Activated CD8-positive, alpha-beta T cell treated with anti-CD3 and anti-CD28 coated beads, Interleukin-2, amount 10 ng/mL, durations not matched to agents 7 days and 5 days (primary cell): ENCODE results near the gene MTA3. TPM values are rescaled to one million over a fixed set of nuclear protein-coding genes. Genes with fewer than 3 reads are reported as not detected.

Experiments used
- ATAC-seq: fragments of 150-1000 bp; cut with Tn5 transposase; one replicate; pipeline ENCODE4 v1.10.0; 2021; ENCODE audit warnings: moderate library complexity
- CTCF ChIA-PET: fragments of 350-600 bp; sonication (Branson Sonifier 250); formaldehyde crosslinking; loops from one replicate; lab custom pipeline; 2021; ENCODE audit warnings: antibody characterized with exemption; lab: Charles Lee
- POLR2A ChIA-PET: fragments of 350-600 bp; sonication (Branson Sonifier 250); formaldehyde crosslinking; loops from one replicate; lab custom pipeline; 2021; ENCODE audit warnings: antibody characterized with exemption; lab: Charles Lee
- DNase-seq: peaks from one replicate; pipeline ENCODE4 v3.0.0-alpha.2; 2020
- H3K27ac Mint-ChIP-seq: one replicate; pipeline ENCODE4 v1.8.0; 2021; ENCODE audit warnings: mild to moderate bottlenecking, mixed read lengths
- H3K27me3 Mint-ChIP-seq: one replicate; pipeline ENCODE4 v1.8.0; 2021; ENCODE audit warnings: low read depth, mixed read lengths
- H3K36me3 Mint-ChIP-seq: one replicate; pipeline ENCODE4 v1.8.0; 2021; ENCODE audit warnings: low read depth, mixed read lengths
- H3K4me1 Mint-ChIP-seq: one replicate; pipeline ENCODE4 v1.8.0; 2021; ENCODE audit warnings: low read depth, mixed read lengths
- H3K4me3 Mint-ChIP-seq: one replicate; pipeline ENCODE4 v1.8.0; 2021; ENCODE audit warnings: mild to moderate bottlenecking, mixed read lengths
- H3K9me3 Mint-ChIP-seq: one replicate; pipeline ENCODE4 v1.8.0; 2022; ENCODE audit warnings: mixed read lengths; ENCODE audit not compliant: insufficient read depth
- total RNA-seq, 2 experiments: library from RNA; stranded (reverse); gene quantifications; one replicate each; pipeline ENCODE4 v1.2.3, GENCODE V29; 2021

MTA3 gene
- total RNA-seq, 2 experiments from 2014 or later = 26.2 to 33.4 TPM

- peaks cover 9% of the 10 kb centered on the region for H3K36me3 Mint-ChIP-seq
- POLR2A ChIA-PET = no interaction called here
- ATAC-seq (no peak), DNase-seq (no peak)
- no peak overlapping the region for H3K27ac Mint-ChIP-seq
- no peaks in the 10 kb centered on the region for H3K4me1 Mint-ChIP-seq
- no peaks in the 10 kb centered on the region for H3K27me3 Mint-ChIP-seq
- no peak overlapping the region for H3K4me3 Mint-ChIP-seq
- no peaks in the 10 kb centered on the region for H3K9me3 Mint-ChIP-seq
- CTCF ChIA-PET = interaction anchor here (1.9 to 2.2 kb wide), 2 partner anchors 11 to 12 kb away, joined by 5 to 13 read pairs; no protein-coding TSS in a partner anchor
Measured at GRCh38 chr2:42675815-42676214, 107.4 kb downstream of the MTA3 start.

DNA sequence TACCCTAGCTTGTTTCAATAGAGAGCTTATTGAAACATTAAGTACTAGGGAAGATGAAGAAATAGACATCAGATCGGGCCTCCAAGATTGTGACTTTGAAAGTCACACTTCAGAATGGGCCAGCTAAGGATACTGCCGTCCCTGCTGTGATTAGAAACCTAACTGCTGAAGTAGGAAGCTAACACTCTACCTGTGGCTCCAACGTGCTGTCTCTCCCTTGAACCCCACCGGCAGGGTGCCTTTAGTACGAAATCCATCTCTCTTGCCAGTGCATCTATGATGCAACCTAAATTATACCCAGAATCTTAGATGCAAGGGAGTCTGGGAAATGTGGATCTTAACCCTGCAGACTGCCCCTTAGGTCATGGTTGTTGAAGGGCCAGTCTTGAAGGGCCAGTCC, 116.9 kb downstream of the MTA3 start:
- CTCF ChIA-PET = no interaction called here
- Mint-ChIP-seq H3K36me3 (peaks cover 11% of the 10 kb centered on the region), H3K9me3 (no peaks in the 10 kb centered on the region)

DNA sequence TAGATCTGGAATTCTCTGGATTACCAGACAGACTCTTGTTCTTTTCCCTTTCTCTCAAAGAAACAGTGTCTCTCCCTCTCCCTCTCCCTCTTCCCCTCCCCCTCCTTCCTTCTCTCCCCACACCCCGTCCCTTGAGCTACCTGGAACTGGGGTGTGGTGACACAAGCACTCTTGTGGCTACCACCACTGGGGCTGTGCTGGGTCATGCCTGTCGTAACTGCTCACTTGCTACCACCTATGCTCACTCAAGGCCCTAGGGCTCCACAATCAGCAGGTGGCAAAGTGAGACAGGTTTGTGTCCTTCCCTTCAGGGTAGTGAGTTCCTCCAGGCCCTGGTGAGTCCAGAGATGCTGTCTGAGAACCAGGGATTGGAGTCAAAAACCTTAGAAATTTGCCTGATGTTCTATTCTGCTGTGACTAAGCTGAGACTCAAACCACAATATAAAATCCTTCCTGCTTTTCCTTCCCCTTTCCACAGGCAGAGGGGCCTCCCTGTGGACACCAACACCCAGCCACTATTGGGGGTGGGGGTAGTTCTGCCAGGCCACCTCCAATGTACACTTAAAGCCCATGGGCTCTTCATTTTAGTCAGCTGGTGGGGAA, 124.7 kb downstream of the MTA3 start:
- Mint-ChIP-seq H3K27ac (peak overlapping the region; percentile 86), H3K36me3 (peaks cover 13% of the 10 kb centered on the region), H3K9me3 (peaks cover 3% of the 10 kb centered on the region), H3K4me3 (peak overlapping the region; percentile 36), H3K4me1 (peaks cover 23% of the 10 kb centered on the region), H3K27me3 (no peaks in the 10 kb centered on the region)
- ATAC-seq (peak; percentile 87), DNase-seq (peak; percentile 61)
- CTCF ChIA-PET = no interaction called here
- POLR2A ChIA-PET = no interaction called here

More for the DNA sequence above, 116.9 kb downstream of the MTA3 start:
- no peaks in the 10 kb centered on the region for H3K27me3 Mint-ChIP-seq
- no peak overlapping the region for H3K4me3 Mint-ChIP-seq
- H3K27ac Mint-ChIP-seq = no peak overlapping the region
- ATAC-seq (no peak), DNase-seq (no peak)
- POLR2A ChIA-PET = no interaction called here
- no peaks in the 10 kb centered on the region for H3K4me1 Mint-ChIP-seq

DNA sequence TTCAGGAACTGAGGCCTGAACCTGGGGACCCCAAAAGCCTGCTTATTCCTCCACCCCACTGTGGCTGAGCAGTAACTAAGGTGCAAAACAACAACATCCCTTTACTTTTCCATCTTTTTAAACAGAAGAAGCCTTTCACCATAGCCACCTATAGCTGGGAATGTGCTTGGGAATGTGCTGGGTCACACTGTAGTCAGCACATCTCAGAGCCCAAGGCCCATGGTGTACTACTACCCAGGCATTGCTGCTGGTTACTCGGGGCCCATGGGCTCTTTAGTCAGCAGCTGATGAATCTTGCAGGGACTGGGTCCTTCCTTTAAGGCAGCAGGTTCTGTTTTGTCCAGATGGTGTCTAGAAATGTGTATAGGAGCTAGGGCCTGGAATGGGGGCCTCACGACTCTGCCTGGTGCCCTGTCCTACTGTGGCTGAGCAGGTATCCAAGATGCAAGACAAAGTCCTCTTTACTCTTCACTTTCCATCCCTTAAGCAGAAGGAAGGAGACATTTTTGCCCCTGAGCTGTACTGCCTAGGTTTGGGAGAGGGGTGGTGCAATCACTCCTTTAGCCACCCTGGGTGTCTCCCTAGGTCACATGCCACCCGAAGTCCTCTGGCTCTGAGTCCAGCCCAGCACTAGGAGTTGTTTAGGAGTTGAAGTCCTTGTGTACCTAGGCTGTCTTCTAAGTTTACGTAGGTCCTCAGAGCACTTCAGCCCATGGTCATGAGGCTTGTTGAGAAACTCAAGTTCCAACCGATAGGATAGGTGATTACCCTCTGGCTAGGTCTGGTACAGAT, 125.5 kb downstream of the MTA3 start:
- no peak overlapping the region for H3K4me3 Mint-ChIP-seq

DNA sequence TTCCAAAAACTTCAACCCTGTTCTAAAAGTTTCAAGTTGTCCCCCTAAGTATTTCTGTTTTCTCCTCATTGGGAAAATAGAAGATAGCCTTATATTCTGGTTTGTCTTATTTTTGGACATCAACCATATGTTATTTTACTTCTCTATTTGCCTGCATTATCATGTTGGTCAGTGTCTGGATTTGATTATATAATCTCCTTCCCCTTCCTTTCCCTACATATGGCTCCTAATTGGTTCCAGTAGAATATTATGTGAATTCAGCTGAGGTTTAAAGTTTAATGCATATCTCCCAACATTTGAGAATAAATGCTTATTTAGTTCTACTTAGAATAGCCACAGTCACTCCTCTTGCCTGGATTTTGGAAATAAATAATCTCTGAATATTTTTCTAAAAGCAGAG, 128.6 kb downstream of the MTA3 start:
- ChIA-PET POLR2A (no interaction called here), CTCF (interaction anchor here (0.7 kb wide), 1 partner anchor 1121 kb away, joined by 3 read pairs; no protein-coding TSS in a partner anchor)
- no peaks in the 10 kb centered on the region for H3K9me3 Mint-ChIP-seq
- H3K4me3 Mint-ChIP-seq = no peak overlapping the region
- H3K4me1 Mint-ChIP-seq = peaks cover 20% of the 10 kb centered on the region
- no peak overlapping the region for H3K27ac Mint-ChIP-seq
- ATAC-seq (no peak), DNase-seq (no peak)
- no peaks in the 10 kb centered on the region for H3K27me3 Mint-ChIP-seq
- H3K36me3 Mint-ChIP-seq = peaks cover 7% of the 10 kb centered on the region

More for the DNA sequence above, 125.5 kb downstream of the MTA3 start:
- H3K27ac Mint-ChIP-seq = peak overlapping the region; percentile 86
- peaks cover 3% of the 10 kb centered on the region for H3K9me3 Mint-ChIP-seq
- peaks cover 23% of the 10 kb centered on the region for H3K4me1 Mint-ChIP-seq
- ATAC-seq (no peak), DNase-seq (no peak)
- H3K27me3 Mint-ChIP-seq = no peaks in the 10 kb centered on the region
- peaks cover 11% of the 10 kb centered on the region for H3K36me3 Mint-ChIP-seq
- ChIA-PET POLR2A (no interaction called here), CTCF (no interaction called here)

DNA sequence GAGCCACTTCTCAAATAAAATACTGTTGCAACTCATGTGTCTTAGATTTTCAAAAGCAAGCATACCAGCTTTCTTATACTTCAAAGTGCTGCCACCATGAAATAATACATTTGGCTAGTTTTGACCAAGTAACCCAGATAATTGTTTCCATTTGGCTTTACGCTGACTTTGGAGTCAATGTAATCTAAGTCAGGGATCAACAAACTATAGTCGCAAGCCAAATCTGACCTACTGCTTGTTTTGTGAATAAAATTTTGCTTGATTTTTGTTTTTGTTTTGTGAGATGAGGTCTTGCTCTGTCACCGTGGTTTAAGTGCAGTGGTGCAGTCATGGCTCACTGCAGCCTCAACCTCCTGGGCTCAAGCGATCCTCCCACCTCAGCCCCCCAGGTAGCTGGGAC, 130.5 kb downstream of the MTA3 start:
- no peaks in the 10 kb centered on the region for H3K27me3 Mint-ChIP-seq
- peaks cover 5% of the 10 kb centered on the region for H3K36me3 Mint-ChIP-seq
- ATAC-seq (no peak), DNase-seq (no peak)
- POLR2A ChIA-PET = no interaction called here
- CTCF ChIA-PET = interaction anchor here (0.9 to 1.1 kb wide), 2 partner anchors 25 to 36 kb away, joined by 3 to 4 read pairs; no protein-coding TSS in a partner anchor
- no peak overlapping the region for H3K27ac Mint-ChIP-seq
- no peaks in the 10 kb centered on the region for H3K9me3 Mint-ChIP-seq
- H3K4me1 Mint-ChIP-seq = peaks cover 5% of the 10 kb centered on the region
- H3K4me3 Mint-ChIP-seq = no peak overlapping the region

GRCh38 chr2:42706836-42707235, 138.4 kb downstream of the MTA3 start:
- POLR2A ChIA-PET = no interaction called here
- no peak overlapping the region for H3K4me3 Mint-ChIP-seq
- ATAC-seq (no peak), DNase-seq (no peak)
- no peaks in the 10 kb centered on the region for H3K9me3 Mint-ChIP-seq
- CTCF ChIA-PET = interaction anchor here (0.7 kb wide), 1 partner anchor 16 kb away, joined by 4 read pairs; no protein-coding TSS in a partner anchor
- no peaks in the 10 kb centered on the region for H3K4me1 Mint-ChIP-seq
- no peaks in the 10 kb centered on the region for H3K27me3 Mint-ChIP-seq
- no peak overlapping the region for H3K27ac Mint-ChIP-seq
- H3K36me3 Mint-ChIP-seq = peaks cover 12% of the 10 kb centered on the region

DNA sequence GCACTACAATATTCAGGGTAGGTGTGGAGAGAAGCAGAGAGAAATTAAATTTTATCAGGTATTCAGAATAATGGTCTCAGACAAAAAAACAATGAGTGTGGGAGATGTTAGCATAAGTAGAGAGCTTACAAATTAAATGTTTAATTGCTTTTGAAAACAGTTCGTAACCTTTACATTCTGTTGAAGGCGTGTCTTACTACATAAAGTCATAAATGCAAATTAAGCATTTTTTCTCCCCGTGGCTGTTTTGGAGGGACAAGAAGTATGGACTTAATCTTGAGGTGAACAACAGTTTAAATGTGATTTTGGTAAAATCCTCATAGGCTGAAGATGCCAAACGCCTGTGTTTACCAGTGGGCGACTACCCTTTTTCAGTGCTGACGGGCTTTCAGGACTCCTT, 139.7 kb downstream of the MTA3 start:
- H3K36me3 Mint-ChIP-seq = peaks cover 12% of the 10 kb centered on the region
- no peaks in the 10 kb centered on the region for H3K9me3 Mint-ChIP-seq
- no peak overlapping the region for H3K4me3 Mint-ChIP-seq
- ChIA-PET POLR2A (no interaction called here), CTCF (no interaction called here)
- no peak overlapping the region for H3K27ac Mint-ChIP-seq
- no peaks in the 10 kb centered on the region for H3K27me3 Mint-ChIP-seq
- DNase-seq (no peak), ATAC-seq (no peak)
- H3K4me1 Mint-ChIP-seq = no peaks in the 10 kb centered on the region

- no peak for ATAC-seq
- POLR2A ChIA-PET = no interaction called here
Measured at GRCh38 chr2:42711896-42712295, 143.5 kb downstream of the MTA3 start.

GRCh38 chr2:42712934-42713333, 144.5 kb downstream of the MTA3 start:
- POLR2A ChIA-PET = no interaction called here

More at GRCh38 chr2:42711896-42712295, 143.5 kb downstream of the MTA3 start:
- no peaks in the 10 kb centered on the region for H3K9me3 Mint-ChIP-seq
- H3K36me3 Mint-ChIP-seq = peaks cover 8% of the 10 kb centered on the region
- CTCF ChIA-PET = no interaction called here
- H3K27me3 Mint-ChIP-seq = no peaks in the 10 kb centered on the region
- DNase-seq = no peak
- no peak overlapping the region for H3K27ac Mint-ChIP-seq
- no peak overlapping the region for H3K4me3 Mint-ChIP-seq
- no peaks in the 10 kb centered on the region for H3K4me1 Mint-ChIP-seq

GRCh38 chr2:42713920-42714319, 145.5 kb downstream of the MTA3 start:
- ChIA-PET CTCF (no interaction called here), POLR2A (no interaction called here)
- no peaks in the 10 kb centered on the region for H3K27me3 Mint-ChIP-seq
- peaks cover 3% of the 10 kb centered on the region for H3K36me3 Mint-ChIP-seq
- no peak overlapping the region for H3K27ac Mint-ChIP-seq
- H3K4me1 Mint-ChIP-seq = no peaks in the 10 kb centered on the region
- ATAC-seq = no peak
- H3K9me3 Mint-ChIP-seq = no peaks in the 10 kb centered on the region
- H3K4me3 Mint-ChIP-seq = no peak overlapping the region
- DNase-seq = no peak

More at GRCh38 chr2:42712934-42713333, 144.5 kb downstream of the MTA3 start:
- Mint-ChIP-seq H3K27me3 (no peaks in the 10 kb centered on the region), H3K36me3 (peaks cover 8% of the 10 kb centered on the region), H3K27ac (no peak overlapping the region), H3K9me3 (no peaks in the 10 kb centered on the region), H3K4me1 (no peaks in the 10 kb centered on the region), H3K4me3 (no peak overlapping the region)
- CTCF ChIA-PET = no interaction called here
- no peak for DNase-seq
- no peak for ATAC-seq

- no peaks in the 10 kb centered on the region for H3K27me3 Mint-ChIP-seq
- POLR2A ChIA-PET = no interaction called here
- H3K27ac Mint-ChIP-seq = no peak overlapping the region
- no peak for ATAC-seq
- H3K4me3 Mint-ChIP-seq = no peak overlapping the region
- CTCF ChIA-PET = no interaction called here
- no peaks in the 10 kb centered on the region for H3K4me1 Mint-ChIP-seq
- no peak for DNase-seq
- no peaks in the 10 kb centered on the region for H3K9me3 Mint-ChIP-seq
- no peaks in the 10 kb centered on the region for H3K36me3 Mint-ChIP-seq
Measured at GRCh38 chr2:42714686-42715085, 146.3 kb downstream of the MTA3 start.
